ENCODE results near the gene FRAT1. TPM values are rescaled to one million over a fixed set of nuclear protein-coding genes. Genes with fewer than 3 reads are reported as not detected.

The FRAT1 gene
- polyA plus RNA-seq, 1 donor (not counting 4 experiments of a cell fraction or from before 2014, with no cell fraction given): 0.34 TPM

- dilution Hi-C loops (cut with MboI; ENCODE audit: extremely low pct_ligation_motif_present, low sequenced_read_pairs): no loop called here
- no peak overlapping the region for H2AFZ ChIP-seq (ENCODE audit: control insufficient read depth, low read length)
Observed at GRCh38 chr10:97297556-97298222, 21.4 kb upstream of the FRAT1 start.

DNA sequence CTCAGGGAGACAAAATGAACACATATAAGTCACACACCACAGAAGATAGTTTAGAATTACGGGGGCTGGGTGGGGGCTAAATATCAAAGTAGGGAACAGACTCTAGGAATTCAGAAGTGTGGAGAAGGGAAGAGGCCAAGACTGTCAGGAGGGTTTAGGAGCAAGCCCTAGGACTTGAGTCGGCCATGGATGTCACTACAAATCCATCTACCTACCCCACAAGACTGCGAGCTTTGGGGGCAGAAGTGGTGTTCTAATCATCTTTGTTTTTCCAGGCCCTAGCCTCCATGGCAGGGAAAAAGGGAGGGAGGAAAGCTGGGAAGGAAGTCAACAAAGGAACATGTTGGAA, 20.9 kb upstream of the FRAT1 start:
- no peak for FAIRE-seq
- H3K4me2 ChIP-seq (ENCODE audit: control insufficient read depth, extremely low read depth, insufficient read depth, low read depth, low read length): no peak overlapping the region

More at GRCh38 chr10:97297556-97298222, 21.4 kb upstream of the FRAT1 start:
- no peaks in the 10 kb centered on the region for H3K9me3 ChIP-seq (ENCODE audit: control insufficient read depth, low read depth, low read length)
- no peak overlapping the region for H3K4me2 ChIP-seq (ENCODE audit: control insufficient read depth, extremely low read depth, insufficient read depth, low read depth, low read length)
- DNase-seq (ENCODE audit: low read depth, low spot score): no peak
- H3K9ac ChIP-seq (ENCODE audit: control insufficient read depth, extremely low read depth, insufficient read depth, low read length): no peak overlapping the region
- TF ChIP-seq CTCF (optimal IDR thresholded peaks at IDR 0.05 in 1 of 3, IDR thresholded peaks at IDR 0.05 in 1 of 3, conservative IDR thresholded peaks at IDR 0.05 in 1 of 3; ENCODE audit: extremely low read depth in 1 of 3, insufficient read depth in 2 of 3, low read length in 3 of 3) (no peak), EZH2 (IDR thresholded peaks at IDR 0.05; ENCODE audit: low read length) (no peak)
- no peaks in the 10 kb centered on the region for H3K79me2 ChIP-seq (ENCODE audit: control insufficient read depth, insufficient read depth, low read length)
- no peaks in the 10 kb centered on the region for H3K4me1 ChIP-seq (ENCODE audit: control insufficient read depth, extremely low read depth, insufficient read depth, low read length)
- no peaks in the 10 kb centered on the region for H3K9me1 ChIP-seq (ENCODE audit: control insufficient read depth, extremely low read depth, insufficient read depth, low read length)
- H3K4me3 ChIP-seq (ENCODE audit: control insufficient read depth in 2 of 3, extremely low read depth in 1 of 3, insufficient read depth in 2 of 3, low read depth in 1 of 3, low read length in 3 of 3): no peak overlapping the region
- H3K27ac ChIP-seq (ENCODE audit: control insufficient read depth, insufficient read depth, low read length): no peak overlapping the region
- peaks cover 3% of the 10 kb centered on the region for H3K27me3 ChIP-seq (ENCODE audit: control insufficient read depth, extremely low read depth, insufficient read depth, low read length)
- H4K20me1 ChIP-seq (ENCODE audit: control insufficient read depth, extremely low read depth, insufficient read depth, low read length): no peaks in the 10 kb centered on the region
- no peaks in the 10 kb centered on the region for H3K36me3 ChIP-seq (ENCODE audit: control insufficient read depth in 2 of 2, extremely low read depth in 1 of 2, insufficient read depth in 2 of 2, low read length in 2 of 2)
- no peak for FAIRE-seq

More for the DNA sequence above, 20.9 kb upstream of the FRAT1 start:
- Histone ChIP-seq H3K9me3 (ENCODE audit: control insufficient read depth, low read depth, low read length) (no peaks in the 10 kb centered on the region), H3K36me3 (ENCODE audit: control insufficient read depth in 2 of 2, extremely low read depth in 1 of 2, insufficient read depth in 2 of 2, low read length in 2 of 2) (no peaks in the 10 kb centered on the region), H3K79me2 (ENCODE audit: control insufficient read depth, insufficient read depth, low read length) (no peaks in the 10 kb centered on the region), H3K27me3 (ENCODE audit: control insufficient read depth, extremely low read depth, insufficient read depth, low read length) (peaks cover 3% of the 10 kb centered on the region), H4K20me1 (ENCODE audit: control insufficient read depth, extremely low read depth, insufficient read depth, low read length) (no peaks in the 10 kb centered on the region), H3K4me3 (ENCODE audit: control insufficient read depth in 2 of 3, extremely low read depth in 1 of 3, insufficient read depth in 2 of 3, low read depth in 1 of 3, low read length in 3 of 3) (no peak overlapping the region), H3K4me1 (ENCODE audit: control insufficient read depth, extremely low read depth, insufficient read depth, low read length) (no peaks in the 10 kb centered on the region), H3K9me1 (ENCODE audit: control insufficient read depth, extremely low read depth, insufficient read depth, low read length) (no peaks in the 10 kb centered on the region), H3K27ac (ENCODE audit: control insufficient read depth, insufficient read depth, low read length) (no peak overlapping the region), H2AFZ (ENCODE audit: control insufficient read depth, low read length) (no peak overlapping the region), H3K9ac (ENCODE audit: control insufficient read depth, extremely low read depth, insufficient read depth, low read length) (no peak overlapping the region)
- DNase-seq (ENCODE audit: low read depth, low spot score): no peak
- dilution Hi-C loops (cut with MboI; ENCODE audit: extremely low pct_ligation_motif_present, low sequenced_read_pairs): no loop called here
- TF ChIP-seq CTCF (optimal IDR thresholded peaks at IDR 0.05 in 1 of 3, IDR thresholded peaks at IDR 0.05 in 1 of 3, conservative IDR thresholded peaks at IDR 0.05 in 1 of 3; ENCODE audit: extremely low read depth in 1 of 3, insufficient read depth in 2 of 3, low read length in 3 of 3) (no peak), EZH2 (IDR thresholded peaks at IDR 0.05; ENCODE audit: low read length) (no peak)
